Renal pelvis (tissue), 3 donors: ENCODE measurements around the gene GTF2A1L. TPM values are rescaled to one million over a fixed set of nuclear protein-coding genes. Genes with fewer than 3 reads are reported as not detected.

Experiments
- polyA plus RNA-seq, 3 donors: library from polyadenylated mRNA; unstranded; fragments of 120-200 nt; gene quantifications; one replicate each; pipeline ENCODE4 v1.2.1, GENCODE V29; 2013; ENCODE audit not compliant: insufficient read length in 3 of 3

GTF2A1L gene
- polyA plus RNA-seq, 3 donors, result 0.95 to 1.1 TPM; not detected in 1

Other genes starting within 250 kb of the GTF2A1L start
- gene PPP1R21, start 177.1 kb upstream of the GTF2A1L start, polyA plus RNA-seq, result 10 to 100 TPM; 34.3 to 44.4 (median 36.3) TPM
- 10 to 100 TPM; 31.1 to 38.7 (median 34.1) TPM for gene STON1, start 87.7 kb upstream of the GTF2A1L start, polyA plus RNA-seq
- gene LHCGR, start 137.9 kb downstream of the GTF2A1L start, polyA plus RNA-seq, result under 1 TPM; 0.24 to 0.70 (median 0.64) TPM